HG02973 (cell line): ENCODE results near the gene INTU.
"Not testable (repeated sequence)": the region's sequence is repeated elsewhere in the genome, so short reads cannot be mapped to it uniquely, and the experiment has no call there.

ENCODE experiments used
- ATAC-seq: cut with Tn5 transposase; IDR thresholded peaks from one replicate; pipeline ENCODE4 v1.9.1; 2021; ENCODE audit warnings: moderate library complexity; ENCODE audit not compliant: unreplicated experiment

Gene INTU

DNA sequence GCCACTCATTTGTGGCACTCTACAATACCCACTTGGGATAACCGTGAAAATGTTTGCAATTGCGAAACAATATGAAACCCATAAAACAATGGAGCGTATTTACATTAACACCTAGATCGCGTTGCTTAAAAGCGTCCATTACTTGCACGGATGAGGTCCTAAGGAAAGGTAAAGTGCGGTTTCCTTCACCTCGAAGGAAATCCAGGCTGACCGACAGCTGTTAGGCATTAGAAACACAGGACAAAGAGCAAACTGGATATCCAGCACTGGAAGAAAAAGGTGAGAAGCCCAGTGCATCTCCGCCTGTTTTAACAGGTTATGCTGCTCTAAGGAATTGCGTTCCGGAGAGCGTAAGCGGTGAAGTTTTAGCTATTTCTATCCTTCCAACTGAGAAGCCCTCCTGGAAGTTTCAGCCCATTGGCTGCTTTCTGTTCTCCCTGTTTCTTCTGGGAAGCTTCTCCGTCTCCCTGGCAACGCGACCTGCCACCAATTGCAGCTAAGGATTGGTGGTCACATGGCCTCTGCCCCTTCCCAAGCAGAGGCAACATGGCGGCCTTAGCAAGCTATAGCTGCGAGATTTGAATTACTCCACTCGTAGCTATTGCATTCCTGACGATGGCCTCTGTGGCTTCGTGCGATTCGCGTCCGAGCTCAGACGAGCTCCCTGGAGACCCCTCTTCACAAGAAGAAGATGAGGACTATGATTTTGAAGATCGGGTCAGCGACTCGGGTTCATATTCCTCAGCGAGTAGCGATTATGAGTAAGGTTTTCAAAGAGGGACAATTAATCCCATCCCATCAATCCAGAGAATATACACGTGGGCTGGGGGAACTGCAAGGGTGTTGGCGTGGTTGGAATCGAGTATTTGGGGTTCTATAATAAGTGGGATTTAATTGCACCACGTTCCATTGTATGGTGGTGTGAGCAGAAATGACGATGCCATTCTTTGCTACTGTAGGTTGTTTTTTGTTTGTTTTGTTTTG, at the start of gene INTU:
Gene INTU (plus strand): TSS at position 538 of the 984 bp plus-strand sequence. CDS start 78 bp downstream, at position 616.
- peak; percentile 99 for ATAC-seq

DNA sequence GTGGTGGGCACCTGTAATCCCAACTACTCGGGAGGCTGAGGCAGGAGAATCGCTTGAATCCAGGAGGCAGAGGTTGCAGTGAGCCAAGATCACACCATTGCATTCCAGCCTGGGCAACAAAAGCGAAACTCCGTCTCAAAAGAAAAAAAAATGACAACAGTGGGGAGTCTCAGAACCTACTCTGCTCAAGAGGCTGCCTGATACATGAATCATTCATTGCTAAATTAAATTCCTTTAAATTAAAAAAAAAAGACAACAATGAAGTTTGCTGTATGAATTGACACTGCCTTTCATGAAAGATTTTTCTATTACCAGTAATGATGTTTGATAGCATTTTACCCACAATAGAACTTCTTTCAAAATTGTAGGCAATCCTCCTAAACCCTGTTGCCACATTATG, 46.3 kb upstream of the INTU start:
- ATAC-seq = not testable (repeated sequence)

GRCh38 chr4:127586922-127587571, 45.7 kb upstream of the INTU start:
- peak; percentile 100 for ATAC-seq

- ATAC-seq = not testable (repeated sequence)
Observed at GRCh38 chr4:127589153-127589552, 43.6 kb upstream of the INTU start.

- no peak for ATAC-seq
Observed at GRCh38 chr4:127598656-127599055, 34.1 kb upstream of the INTU start.

DNA sequence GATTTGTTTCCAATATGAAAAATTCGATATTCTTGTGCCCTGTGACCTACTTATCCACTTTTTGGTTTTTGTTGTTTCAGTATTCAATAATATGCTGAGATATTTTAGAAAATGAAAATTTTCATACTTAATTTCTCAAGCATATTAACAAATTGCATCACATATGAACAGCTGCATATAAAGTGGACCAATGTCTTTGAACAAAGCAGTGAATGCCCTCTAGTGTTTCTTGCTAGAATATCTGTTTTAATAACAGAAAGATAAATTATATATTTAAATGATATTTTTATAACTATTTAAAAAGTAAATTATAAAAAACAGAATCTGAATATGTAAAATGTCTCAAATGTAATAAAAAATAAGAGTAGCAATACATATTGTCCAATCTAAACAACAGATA, 31.7 kb upstream of the INTU start:
- ATAC-seq = no peak

- no peak for ATAC-seq
Observed at GRCh38 chr4:127604949-127605709, 27.6 kb upstream of the INTU start.

GRCh38 chr4:127606823-127607222, 25.9 kb upstream of the INTU start:
- ATAC-seq = no peak

- ATAC-seq = no peak
Observed at GRCh38 chr4:127609484-127609883, 23.3 kb upstream of the INTU start.

- no peak for ATAC-seq
Observed at GRCh38 chr4:127610488-127610887, 22.3 kb upstream of the INTU start.

DNA sequence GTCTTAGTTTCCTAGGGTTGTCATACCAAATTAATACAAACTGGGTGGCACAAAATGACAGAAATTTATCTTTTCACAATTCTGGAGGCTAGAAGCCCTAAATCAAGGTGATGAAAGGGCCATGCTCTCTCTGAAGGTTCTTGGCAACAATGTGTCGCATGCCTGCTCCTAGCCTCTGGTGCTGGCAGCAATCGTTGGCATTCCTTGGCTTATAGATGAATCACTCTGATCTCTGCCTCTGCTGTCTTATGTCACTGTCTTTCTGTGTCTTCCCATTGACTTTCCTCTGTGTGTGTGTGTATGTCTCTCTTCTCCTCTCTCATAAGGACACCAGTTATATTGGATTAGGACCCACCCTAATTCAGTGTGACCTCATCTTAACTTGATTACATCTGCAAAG, 15.9 kb upstream of the INTU start:
- ATAC-seq = no peak

DNA sequence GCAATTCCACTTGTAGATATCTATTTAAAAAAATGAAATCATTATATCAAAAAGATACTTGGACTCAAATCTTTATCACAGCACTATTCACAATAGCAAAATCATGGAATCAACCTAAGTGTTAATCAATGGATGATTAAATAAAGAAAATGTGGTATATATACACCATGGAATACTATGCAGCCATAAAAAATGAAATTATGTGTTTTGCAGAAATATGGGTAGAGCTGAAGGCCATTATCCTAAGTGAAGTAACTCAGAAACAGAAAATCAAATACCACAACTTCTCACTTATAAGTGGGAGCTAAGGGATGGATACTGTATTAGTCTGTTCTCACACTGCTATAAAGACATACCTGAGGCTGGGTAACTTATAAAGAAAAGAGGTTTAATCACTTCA, 14.3 kb upstream of the INTU start:
- no peak for ATAC-seq

- ATAC-seq = no peak
Observed at GRCh38 chr4:127622621-127622920, 10.2 kb upstream of the INTU start.

DNA sequence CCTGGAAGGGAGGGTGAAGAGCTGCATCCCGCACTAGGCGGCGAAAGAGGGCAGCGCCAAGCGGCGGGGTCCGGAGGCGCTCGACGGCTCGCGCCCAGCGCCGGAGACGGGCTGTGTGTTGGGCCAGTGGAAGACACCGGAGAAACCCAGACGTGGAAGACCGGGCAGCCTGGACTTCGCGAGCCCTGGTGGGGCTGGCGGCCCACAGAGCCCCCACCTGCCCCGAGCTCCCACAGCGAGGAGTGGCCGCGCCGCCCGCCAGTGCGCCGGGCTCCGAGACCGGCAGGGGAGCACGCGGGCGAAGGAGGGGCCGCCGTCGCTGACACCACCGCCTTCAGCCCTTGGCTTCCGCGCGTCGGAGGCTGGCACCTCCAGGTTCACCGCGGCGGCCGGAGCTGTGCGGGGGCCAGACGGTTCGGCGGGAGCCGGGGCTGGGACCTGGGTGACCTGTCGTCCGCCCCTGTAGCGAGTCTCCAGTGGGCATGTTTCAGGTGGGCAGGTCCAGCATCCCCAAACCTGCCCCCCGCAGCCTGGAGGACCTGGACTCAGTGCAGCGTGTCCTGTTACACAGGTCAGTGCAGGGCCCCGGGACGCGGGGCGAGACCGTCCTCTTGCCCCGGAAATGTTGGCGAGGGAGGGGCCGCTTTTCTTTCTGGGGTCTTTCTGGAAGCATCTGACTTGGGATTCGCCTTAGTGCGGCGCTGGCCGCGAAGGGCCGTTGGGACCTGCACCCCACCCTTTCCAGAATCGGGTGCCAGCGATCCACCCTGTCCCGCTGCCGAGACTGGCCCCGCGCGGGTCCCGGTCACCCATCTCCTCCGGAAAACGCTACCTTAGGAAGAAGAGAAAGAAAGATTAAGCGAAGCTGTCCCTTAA, 9.6 kb upstream of the INTU start:
- ATAC-seq = peak; percentile 44

DNA sequence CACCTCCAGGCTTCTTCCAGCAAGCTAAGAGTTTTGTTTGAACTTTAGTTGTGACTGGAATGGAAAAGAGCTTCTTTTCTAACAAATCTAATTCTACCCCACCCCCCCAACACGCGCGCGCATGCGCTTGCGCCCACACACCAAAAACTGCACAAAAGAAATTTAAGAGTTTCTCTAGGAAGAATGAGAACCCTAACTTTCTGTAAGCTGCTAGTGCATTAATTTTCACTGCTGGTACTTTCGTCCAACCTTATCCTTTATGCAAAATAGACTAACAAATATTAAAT, 9.0 kb upstream of the INTU start:
- no peak for ATAC-seq

GRCh38 chr4:127624173-127624572, 8.6 kb upstream of the INTU start:
- ATAC-seq = no peak

- ATAC-seq = no peak
Observed at GRCh38 chr4:127629371-127629770, 3.4 kb upstream of the INTU start.

GRCh38 chr4:127630152-127630551, 2.6 kb upstream of the INTU start:
- ATAC-seq = no peak

GRCh38 chr4:127631420-127631819, 1.3 kb upstream of the INTU start:
- ATAC-seq = no peak

- ATAC-seq = no peak
Observed at GRCh38 chr4:127634181-127634580, 1.4 kb downstream of the INTU start.

GRCh38 chr4:127641524-127641923, 8.8 kb downstream of the INTU start:
- ATAC-seq = no peak
